Endodermal cell (in vitro differentiated cells): ENCODE measurements around the gene SLC4A1AP. TPM values are rescaled to one million over a fixed set of nuclear protein-coding genes. Genes with fewer than 3 reads are reported as not detected.

Experiments
- DNase-seq: peaks from one replicate; pipeline ENCODE4 v3.0.0-alpha.2; 2017
- H3K27ac ChIP-seq: 2 replicates; pipeline ENCODE4 v1.5.1; 2013; ENCODE audit warnings: mild to moderate bottlenecking, low read depth, low read length, moderate library complexity
- H3K27me3 ChIP-seq: 2 replicates; pipeline ENCODE4 v1.6.1; 2013; ENCODE audit warnings: mild to moderate bottlenecking, low read length, moderate library complexity; ENCODE audit not compliant: insufficient read depth, control insufficient read depth, poor library complexity, severe bottlenecking
- H3K36me3 ChIP-seq: 2 replicates; pipeline ENCODE4 v1.7.0; 2013; ENCODE audit warnings: mild to moderate bottlenecking, low read length, moderate library complexity; ENCODE audit not compliant: control insufficient read depth, insufficient read depth
- H3K4me1 ChIP-seq: one replicate; pipeline ENCODE4 v1.7.0; 2013; ENCODE audit warnings: low read length; ENCODE audit not compliant: control insufficient read depth, insufficient read depth
- H3K4me3 ChIP-seq: 2 replicates; pipeline ENCODE4 v1.5.1; 2013; ENCODE audit warnings: mild to moderate bottlenecking, low read length, moderate library complexity
- H3K9ac ChIP-seq: 2 replicates; pipeline ENCODE4 v1.6.1; 2013; ENCODE audit warnings: mild to moderate bottlenecking, low read length, moderate library complexity; ENCODE audit not compliant: poor library complexity, severe bottlenecking; ENCODE audit errors: extremely low read depth
- H3K9me3 ChIP-seq: 2 replicates; pipeline ENCODE4 v1.6.1; 2013; ENCODE audit warnings: mild to moderate bottlenecking, low read length, moderate library complexity; ENCODE audit not compliant: control insufficient read depth
- H3K27ac Mint-ChIP-seq: 2 replicates; pipeline ENCODE4 v1.8.0; 2020; ENCODE audit warnings: mixed read lengths
- H3K27me3 Mint-ChIP-seq: 2 replicates; pipeline ENCODE4 v1.8.0; 2021; ENCODE audit warnings: mild to moderate bottlenecking, mixed read lengths; ENCODE audit not compliant: insufficient read depth
- H3K36me3 Mint-ChIP-seq: 2 replicates; pipeline ENCODE4 v1.8.0; 2020; ENCODE audit warnings: low read depth, mixed read lengths
- H3K4me1 Mint-ChIP-seq: 2 replicates; pipeline ENCODE4 v1.8.0; 2020; ENCODE audit warnings: mixed read lengths
- H3K4me3 Mint-ChIP-seq: 2 replicates; pipeline ENCODE4 v1.8.0; 2020; ENCODE audit warnings: mild to moderate bottlenecking, moderate library complexity, mixed read lengths
- H3K9me3 Mint-ChIP-seq: 2 replicates; pipeline ENCODE4 v1.8.0; 2020; ENCODE audit warnings: mild to moderate bottlenecking, mixed read lengths
- WGBS, 2 experiments: methylation state at CpG; one replicate each; pipeline versions ENCODE4 v1.1.5 to v1.1.7; 2013; ENCODE audit warnings: missing lambda C conversion rate in 2 of 2, mixed read lengths in 1 of 2; ENCODE audit not compliant: insufficient coverage in 1 of 2, insufficient read length in 1 of 2; 5-methylcytosine and 5-hydroxymethylcytosine counted together
- total RNA-seq, 2 donors: library from RNA; stranded (reverse); fragmentation: NEBNext Ultra II Directional in 1 of 2; extraction: Animal tissue kit (Norgen Biotek cat#: 25700) in 1 of 2; gene quantifications; 2 replicates in 1 of 2; 3 replicates in 1 of 2; pipeline ENCODE4 v1.2.1, GENCODE V29; 2021
- TF ChIP-seq, protein P1 (sequence below): fragments of 200-600 bp; sonication (generic); conservative IDR thresholded peaks from 2 replicates; pipeline ENCODE4 v1.5.0; 2021; ENCODE audit warnings: antibody characterized with exemption, mild to moderate bottlenecking

The SLC4A1AP gene
- total RNA-seq, 2 donors from 2014 or later: 24.7 to 24.9 TPM

DNA sequence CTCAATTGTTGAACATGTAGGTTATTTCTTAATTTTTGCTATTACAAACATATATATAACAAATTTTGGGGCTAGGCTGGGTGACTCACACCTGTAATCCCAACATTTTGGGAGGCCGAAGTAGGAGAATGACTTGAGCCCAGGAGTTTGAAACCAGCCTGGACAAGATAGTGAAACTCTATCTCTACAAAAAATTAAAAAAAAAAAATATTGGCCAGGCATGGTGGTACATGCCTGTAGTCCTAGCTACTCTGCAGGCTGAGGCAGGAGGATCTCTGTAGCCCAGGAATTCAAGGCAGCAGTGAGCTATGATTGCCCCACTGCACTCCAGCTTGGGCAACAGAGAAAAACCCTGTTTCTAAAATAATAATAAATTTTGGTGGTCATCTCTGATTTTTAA is 23.5 kb downstream of the SLC4A1AP start:
- TF ChIP-seq, protein P1, sequence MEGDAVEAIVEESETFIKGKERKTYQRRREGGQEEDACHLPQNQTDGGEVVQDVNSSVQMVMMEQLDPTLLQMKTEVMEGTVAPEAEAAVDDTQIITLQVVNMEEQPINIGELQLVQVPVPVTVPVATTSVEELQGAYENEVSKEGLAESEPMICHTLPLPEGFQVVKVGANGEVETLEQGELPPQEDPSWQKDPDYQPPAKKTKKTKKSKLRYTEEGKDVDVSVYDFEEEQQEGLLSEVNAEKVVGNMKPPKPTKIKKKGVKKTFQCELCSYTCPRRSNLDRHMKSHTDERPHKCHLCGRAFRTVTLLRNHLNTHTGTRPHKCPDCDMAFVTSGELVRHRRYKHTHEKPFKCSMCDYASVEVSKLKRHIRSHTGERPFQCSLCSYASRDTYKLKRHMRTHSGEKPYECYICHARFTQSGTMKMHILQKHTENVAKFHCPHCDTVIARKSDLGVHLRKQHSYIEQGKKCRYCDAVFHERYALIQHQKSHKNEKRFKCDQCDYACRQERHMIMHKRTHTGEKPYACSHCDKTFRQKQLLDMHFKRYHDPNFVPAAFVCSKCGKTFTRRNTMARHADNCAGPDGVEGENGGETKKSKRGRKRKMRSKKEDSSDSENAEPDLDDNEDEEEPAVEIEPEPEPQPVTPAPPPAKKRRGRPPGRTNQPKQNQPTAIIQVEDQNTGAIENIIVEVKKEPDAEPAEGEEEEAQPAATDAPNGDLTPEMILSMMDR: no peak
- H3K27me3 Mint-ChIP-seq: no peaks in the 10 kb centered on the region
- Histone ChIP-seq H3K9ac (no peak overlapping the region), H3K27me3 (no peaks in the 10 kb centered on the region), H3K36me3 (peaks cover 84% of the 10 kb centered on the region), H3K9me3 (no peaks in the 10 kb centered on the region), H3K4me1 (no peaks in the 10 kb centered on the region), H3K27ac (no peak overlapping the region), H3K4me3 (no peak overlapping the region)
- peaks cover 36% of the 10 kb centered on the region for H3K36me3 Mint-ChIP-seq
- no peak for DNase-seq
- H3K27ac Mint-ChIP-seq: no peak overlapping the region
- H3K4me3 Mint-ChIP-seq: no peak overlapping the region
- 83 to 100% methylated on average over 1 of the region's 1 CpG for WGBS, 2 experiments
- H3K4me1 Mint-ChIP-seq: peaks cover 3% of the 10 kb centered on the region
- H3K9me3 Mint-ChIP-seq: no peaks in the 10 kb centered on the region

DNA sequence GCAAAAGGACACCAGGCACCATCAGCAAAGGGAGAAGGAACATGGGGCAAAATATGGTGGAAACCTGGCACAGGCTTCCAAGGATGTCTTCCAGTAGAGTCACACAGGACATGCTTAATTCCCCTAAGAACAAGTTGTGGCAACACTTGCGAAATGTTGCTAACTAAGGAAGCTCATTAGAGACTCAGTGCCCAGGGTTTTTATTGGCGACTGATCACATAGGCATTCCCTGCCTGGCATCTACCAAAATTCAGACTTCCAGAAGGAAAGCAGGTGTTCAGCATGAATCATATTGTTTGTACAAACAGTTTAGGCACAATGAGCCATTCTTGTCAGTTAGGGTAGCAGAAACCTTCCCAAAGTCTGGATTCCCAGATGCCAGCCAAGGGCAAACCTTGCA is 25.7 kb downstream of the SLC4A1AP start:
- Mint-ChIP-seq H3K4me3 (no peak overlapping the region), H3K27ac (no peak overlapping the region), H3K27me3 (no peaks in the 10 kb centered on the region), H3K36me3 (peaks cover 28% of the 10 kb centered on the region), H3K9me3 (no peaks in the 10 kb centered on the region), H3K4me1 (peaks cover 4% of the 10 kb centered on the region)
- Histone ChIP-seq H3K9me3 (no peaks in the 10 kb centered on the region), H3K4me3 (no peak overlapping the region), H3K9ac (no peak overlapping the region), H3K4me1 (no peaks in the 10 kb centered on the region), H3K27ac (no peak overlapping the region), H3K36me3 (peaks cover 85% of the 10 kb centered on the region), H3K27me3 (no peaks in the 10 kb centered on the region)
- TF ChIP-seq, protein P1: no peak
- 94 to 100% methylated on average over 1 to 2 of the region's 2 CpGs for WGBS, 2 experiments
- no peak for DNase-seq

DNA sequence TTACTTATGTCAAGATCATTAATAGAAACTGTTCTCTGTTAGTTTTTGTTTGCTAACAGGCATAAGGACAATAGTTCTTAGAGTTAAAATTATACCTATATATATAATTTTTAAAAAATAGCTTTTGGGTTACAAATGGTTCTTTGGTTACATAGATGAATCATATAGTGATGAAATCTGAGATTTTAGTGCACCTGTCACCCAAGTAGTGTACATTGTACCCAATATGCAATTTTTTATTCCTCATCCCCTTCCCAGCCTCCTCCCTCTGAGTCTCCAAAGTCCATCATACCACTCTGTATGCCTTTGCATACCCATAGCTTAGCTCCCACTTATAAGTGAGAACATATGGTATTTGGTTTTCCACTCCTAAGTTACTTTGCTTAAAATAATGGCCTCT is 26.4 kb downstream of the SLC4A1AP start:
- H3K9ac ChIP-seq: no peak overlapping the region
- H3K4me1 ChIP-seq: no peaks in the 10 kb centered on the region
- H3K4me3 Mint-ChIP-seq: no peak overlapping the region
- peaks cover 24% of the 10 kb centered on the region for H3K36me3 Mint-ChIP-seq
- DNase-seq: no peak
- no peaks in the 10 kb centered on the region for H3K27me3 Mint-ChIP-seq
- H3K9me3 ChIP-seq: no peaks in the 10 kb centered on the region
- H3K27me3 ChIP-seq: no peaks in the 10 kb centered on the region
- H3K27ac Mint-ChIP-seq: no peak overlapping the region
- peaks cover 4% of the 10 kb centered on the region for H3K4me1 Mint-ChIP-seq
- no peak overlapping the region for H3K27ac ChIP-seq
- H3K9me3 Mint-ChIP-seq: no peaks in the 10 kb centered on the region
- H3K36me3 ChIP-seq: peaks cover 84% of the 10 kb centered on the region
- TF ChIP-seq, protein P1: no peak
- no peak overlapping the region for H3K4me3 ChIP-seq
